Keratinocyte (primary cell): ENCODE measurements around the gene HPS3. TPM values are rescaled to one million over a fixed set of nuclear protein-coding genes. Genes with fewer than 3 reads are reported as not detected.

Experiments
- DNase-seq: peaks from one replicate; pipeline ENCODE4 v3.0.0-alpha.2; 2011; ENCODE audit warnings: low read depth, missing footprints, low spot score
- FAIRE-seq: peaks from 2 replicates; lab custom pipeline; 2011; peaks lifted over from hg19 to GRCh38; lab: Jason Lieb, UNC
- H2AFZ ChIP-seq: 2 replicates; pipeline ENCODE4 v1.6.0; 2012; ENCODE audit warnings: low read length, control low read depth, inconsistent platforms; ENCODE audit not compliant: control insufficient read depth
- H3K27ac ChIP-seq: 2 replicates; pipeline ENCODE4 v1.5.1; 2011; ENCODE audit warnings: low read length; ENCODE audit not compliant: control insufficient read depth, insufficient read depth
- H3K27me3 ChIP-seq: 3 replicates; pipeline ENCODE4 v1.6.0; 2011; ENCODE audit warnings: low read length; ENCODE audit not compliant: control insufficient read depth, insufficient read depth; ENCODE audit errors: extremely low read depth
- H3K36me3 ChIP-seq, 2 experiments: 2 replicates in 1 of 2; 3 replicates in 1 of 2; pipeline ENCODE4 v1.5.1; 2011; ENCODE audit warnings: low read length in 2 of 2, mild to moderate bottlenecking in 1 of 2; ENCODE audit not compliant: control insufficient read depth in 2 of 2, insufficient read depth in 2 of 2; ENCODE audit errors: extremely low read depth in 1 of 2
- H3K4me1 ChIP-seq: 3 replicates; pipeline ENCODE4 v1.5.1; 2011; ENCODE audit warnings: low read length; ENCODE audit not compliant: control insufficient read depth, insufficient read depth; ENCODE audit errors: extremely low read depth
- H3K4me2 ChIP-seq: 3 replicates; pipeline ENCODE4 v1.6.0; 2011; ENCODE audit warnings: low read depth, low read length; ENCODE audit not compliant: control insufficient read depth, insufficient read depth; ENCODE audit errors: extremely low read depth
- H3K4me3 ChIP-seq, 3 experiments: fragments of 200-600 bp in 1 of 3; sonication (generic) in 1 of 3; 2 replicates in 2 of 3; 3 replicates in 1 of 3; pipeline ENCODE4 v1.5.1; 2011 to 2016; ENCODE audit warnings: low read length in 3 of 3, mild to moderate bottlenecking in 3 of 3, control low read depth in 2 of 3, inconsistent platforms in 1 of 3, low read depth in 1 of 3, mixed read lengths in 1 of 3, mixed run types in 1 of 3, moderate library complexity in 1 of 3; ENCODE audit not compliant: control insufficient read depth in 2 of 3, insufficient read depth in 2 of 3; ENCODE audit errors: extremely low read depth in 1 of 3
- H3K79me2 ChIP-seq: 2 replicates; pipeline ENCODE4 v1.6.0; 2012; ENCODE audit warnings: low read length; ENCODE audit not compliant: control insufficient read depth, insufficient read depth
- H3K9ac ChIP-seq: 3 replicates; pipeline ENCODE4 v1.6.0; 2011; ENCODE audit warnings: low read length; ENCODE audit not compliant: control insufficient read depth, insufficient read depth; ENCODE audit errors: extremely low read depth
- H3K9me1 ChIP-seq: 3 replicates; pipeline ENCODE4 v1.6.0; 2011; ENCODE audit warnings: low read length; ENCODE audit not compliant: control insufficient read depth, insufficient read depth; ENCODE audit errors: extremely low read depth
- H3K9me3 ChIP-seq: 2 replicates; pipeline ENCODE4 v1.5.1; 2012; ENCODE audit warnings: low read depth, low read length; ENCODE audit not compliant: control insufficient read depth
- H4K20me1 ChIP-seq: 3 replicates; pipeline ENCODE4 v1.6.0; 2011; ENCODE audit warnings: low read length; ENCODE audit not compliant: control insufficient read depth, insufficient read depth; ENCODE audit errors: extremely low read depth
- EZH2 ChIP-seq: IDR thresholded peaks from one replicate; pipeline ENCODE4 v1.6.1; 2012; ENCODE audit warnings: inconsistent platforms, mild to moderate bottlenecking, low read length, moderate library complexity
- dilution Hi-C: fragments of 300-500 bp; cut with MboI; formaldehyde crosslinking; loops from one replicate; pipeline ENCODE4 v1.7.0; 2020; ENCODE audit warnings: low sequenced_read_pairs; ENCODE audit not compliant: extremely low pct_ligation_motif_present
- polyA plus RNA-seq, 5 experiments: library from polyadenylated mRNA; depleted of rRNA in 3 of 5; stranded (reverse) in 3 of 5; stranded (forward) in 1 of 5; unstranded in 1 of 5; fragments of >200 nt; gene quantifications; 1 replicate in 1 of 5; 2 replicates in 3 of 5; 3 replicates in 1 of 5; pipeline versions ENCODE4 v1.2.1 to v1.2.3, GENCODE V29; 2011 to 2012; ENCODE audit warnings: missing spikeins in 2 of 5, low read depth in 1 of 5, low replicate concordance in 1 of 5
- TF ChIP-seq, protein P1 (sequence below), 3 experiments: IDR thresholded peaks in 1 of 3; conservative IDR thresholded peaks in 1 of 3; optimal IDR thresholded peaks in 1 of 3; 2 replicates in 2 of 3; 3 replicates in 1 of 3; pipeline versions ENCODE3 to v1.5.1; 2011; ENCODE audit warnings: low read length in 3 of 3, mild to moderate bottlenecking in 3 of 3, moderate library complexity in 2 of 3, control low read depth in 1 of 3, inconsistent platforms in 1 of 3; ENCODE audit not compliant: insufficient read depth in 2 of 3; ENCODE audit errors: extremely low read depth in 1 of 3

Gene HPS3
- polyA plus RNA-seq, 1 donor (not counting 4 experiments of a cell fraction or from before 2014, with no cell fraction given) = 12.9 TPM

DNA sequence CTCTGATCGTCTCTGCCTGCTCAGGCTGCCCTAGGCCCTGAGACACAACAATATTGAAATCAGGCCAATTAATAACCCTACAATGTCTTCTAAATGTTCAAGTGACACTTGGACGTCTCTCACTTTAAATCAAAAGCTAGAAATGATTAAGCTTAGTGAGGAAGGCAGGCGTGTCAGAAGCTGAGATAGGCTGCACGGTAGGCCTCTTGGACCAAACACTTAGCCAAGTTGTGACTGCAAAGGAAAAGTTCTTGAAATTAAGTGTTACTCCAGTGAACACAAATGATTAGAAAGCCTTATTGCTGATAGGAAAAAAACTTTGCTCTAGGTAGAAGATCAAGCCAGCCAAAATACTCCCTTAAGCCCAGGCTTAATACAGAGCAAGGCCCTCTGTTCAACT lies 2.2 kb downstream of the HPS3 start:
- no peaks in the 10 kb centered on the region for H3K27me3 ChIP-seq
- H3K9ac ChIP-seq = no peak overlapping the region
- TF ChIP-seq, protein P1, sequence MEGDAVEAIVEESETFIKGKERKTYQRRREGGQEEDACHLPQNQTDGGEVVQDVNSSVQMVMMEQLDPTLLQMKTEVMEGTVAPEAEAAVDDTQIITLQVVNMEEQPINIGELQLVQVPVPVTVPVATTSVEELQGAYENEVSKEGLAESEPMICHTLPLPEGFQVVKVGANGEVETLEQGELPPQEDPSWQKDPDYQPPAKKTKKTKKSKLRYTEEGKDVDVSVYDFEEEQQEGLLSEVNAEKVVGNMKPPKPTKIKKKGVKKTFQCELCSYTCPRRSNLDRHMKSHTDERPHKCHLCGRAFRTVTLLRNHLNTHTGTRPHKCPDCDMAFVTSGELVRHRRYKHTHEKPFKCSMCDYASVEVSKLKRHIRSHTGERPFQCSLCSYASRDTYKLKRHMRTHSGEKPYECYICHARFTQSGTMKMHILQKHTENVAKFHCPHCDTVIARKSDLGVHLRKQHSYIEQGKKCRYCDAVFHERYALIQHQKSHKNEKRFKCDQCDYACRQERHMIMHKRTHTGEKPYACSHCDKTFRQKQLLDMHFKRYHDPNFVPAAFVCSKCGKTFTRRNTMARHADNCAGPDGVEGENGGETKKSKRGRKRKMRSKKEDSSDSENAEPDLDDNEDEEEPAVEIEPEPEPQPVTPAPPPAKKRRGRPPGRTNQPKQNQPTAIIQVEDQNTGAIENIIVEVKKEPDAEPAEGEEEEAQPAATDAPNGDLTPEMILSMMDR (optimal IDR thresholded peaks at IDR 0.05 in 1 of 3, IDR thresholded peaks at IDR 0.05 in 1 of 3, conservative IDR thresholded peaks at IDR 0.05 in 1 of 3; ENCODE audit: extremely low read depth in 1 of 3, insufficient read depth in 2 of 3, low read length in 3 of 3) = no peak
- TF ChIP-seq EZH2 = no peak
- DNase-seq (no peak), FAIRE-seq (no peak)
- H3K27ac ChIP-seq = no peak overlapping the region
- H3K79me2 ChIP-seq = peaks cover 16% of the 10 kb centered on the region
- dilution Hi-C loops = no loop called here
- H3K4me3 ChIP-seq = no peak overlapping the region
- H2AFZ ChIP-seq = no peak overlapping the region
- H3K4me2 ChIP-seq = peak overlapping the region; percentile 94
- H3K9me1 ChIP-seq = no peaks in the 10 kb centered on the region
- peaks cover 11% of the 10 kb centered on the region for H3K4me1 ChIP-seq
- no peaks in the 10 kb centered on the region for H4K20me1 ChIP-seq
- H3K36me3 ChIP-seq = no peaks in the 10 kb centered on the region
- no peaks in the 10 kb centered on the region for H3K9me3 ChIP-seq

DNA sequence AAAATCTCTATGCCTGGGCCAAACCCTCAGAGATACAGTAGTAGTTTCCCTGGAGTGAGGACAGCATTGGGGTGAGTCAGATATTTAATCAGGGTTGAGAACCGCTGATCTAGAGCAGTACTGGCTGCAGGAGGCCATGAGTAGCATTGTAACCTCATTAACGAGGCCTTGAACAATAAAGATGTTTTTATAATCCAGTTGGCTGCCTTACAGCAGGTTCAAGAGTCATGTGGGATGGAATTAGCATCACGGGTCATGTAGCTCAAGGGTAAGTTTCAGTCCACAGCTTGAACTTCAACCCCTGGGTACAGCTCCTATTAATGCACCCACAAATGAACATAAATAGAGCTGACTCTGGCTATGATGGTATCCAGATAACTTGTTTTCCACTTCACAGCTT lies 5.1 kb downstream of the HPS3 start:
- Histone ChIP-seq H3K9me3 (no peaks in the 10 kb centered on the region), H3K9me1 (no peaks in the 10 kb centered on the region), H3K4me2 (no peak overlapping the region), H3K27ac (no peak overlapping the region), H3K4me1 (peaks cover 7% of the 10 kb centered on the region), H3K79me2 (peaks cover 16% of the 10 kb centered on the region), H2AFZ (no peak overlapping the region), H4K20me1 (no peaks in the 10 kb centered on the region), H3K9ac (no peak overlapping the region), H3K27me3 (no peaks in the 10 kb centered on the region), H3K36me3 (no peaks in the 10 kb centered on the region), H3K4me3 (no peak overlapping the region)
- no peak for DNase-seq
- no peak for TF ChIP-seq EZH2
- no peak for FAIRE-seq
- dilution Hi-C loops = no loop called here

DNA sequence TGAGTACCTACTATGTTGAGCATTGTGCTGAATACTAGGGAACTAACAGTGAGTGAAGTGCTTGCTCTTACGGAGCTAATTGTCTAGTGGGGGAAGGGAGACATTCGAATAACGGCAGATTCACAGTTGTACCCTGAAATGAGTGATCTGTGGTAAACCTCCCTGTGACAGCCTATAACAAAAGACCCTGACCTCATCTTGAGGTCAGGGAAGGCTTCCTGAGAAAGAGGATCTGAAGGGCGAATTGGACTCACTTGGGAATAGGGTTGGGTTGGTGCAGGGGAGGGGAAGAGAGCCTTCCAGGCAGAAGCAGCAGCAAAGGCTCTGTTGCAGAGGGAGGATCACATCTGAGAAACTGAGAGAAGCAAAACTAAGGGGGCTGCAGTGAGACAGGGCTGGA lies 13.2 kb downstream of the HPS3 start:
- Histone ChIP-seq H3K4me1 (no peaks in the 10 kb centered on the region), H3K36me3 (peaks cover 0 to 5% of the 10 kb centered on the region in 2 experiments), H4K20me1 (no peaks in the 10 kb centered on the region), H2AFZ (no peak overlapping the region), H3K9me3 (no peaks in the 10 kb centered on the region), H3K4me2 (no peak overlapping the region), H3K9me1 (no peaks in the 10 kb centered on the region), H3K4me3 (no peak overlapping the region), H3K79me2 (no peaks in the 10 kb centered on the region), H3K9ac (no peak overlapping the region), H3K27me3 (no peaks in the 10 kb centered on the region), H3K27ac (no peak overlapping the region)
- DNase-seq (no peak), FAIRE-seq (no peak)
- no peak for TF ChIP-seq EZH2
- TF ChIP-seq, protein P1 (optimal IDR thresholded peaks at IDR 0.05 in 1 of 3, IDR thresholded peaks at IDR 0.05 in 1 of 3, conservative IDR thresholded peaks at IDR 0.05 in 1 of 3; ENCODE audit: extremely low read depth in 1 of 3, insufficient read depth in 2 of 3, low read length in 3 of 3) = no peak
- dilution Hi-C loops = no loop called here
